ENCODE results near the gene SLC16A3. TPM values are rescaled to one million over a fixed set of nuclear protein-coding genes. Genes with fewer than 3 reads are reported as not detected.
"Not testable (repeated sequence)": the region's sequence is repeated elsewhere in the genome, so short reads cannot be mapped to it uniquely, and the experiment has no call there.

SLC16A3 gene
- total RNA-seq, 2 experiments from 2014 or later: 97.4 to 99.7 TPM

- H3K4me1 Mint-ChIP-seq (ENCODE audit: low read depth): peaks cover 21% of the 10 kb centered on the region
- intact Hi-C loops (cut with micrococcal nuclease): no loop called here
- no peaks in the 10 kb centered on the region for H3K27me3 Mint-ChIP-seq
- H3K27ac Mint-ChIP-seq: peak overlapping the region; percentile 49
- ChIA-PET CTCF (interaction anchor here (2.7 kb wide), 1 partner anchor 12 kb away, joined by 8 read pairs; no protein-coding TSS in a partner anchor), POLR2A (no interaction called here)
- no peaks in the 10 kb centered on the region for H3K9me3 Mint-ChIP-seq
- no peak overlapping the region for H3K4me3 Mint-ChIP-seq
- no peak for DNase-seq
- H3K36me3 Mint-ChIP-seq: peaks cover 69% of the 10 kb centered on the region
Measured at GRCh38 chr17:82247182-82247823, 18.5 kb downstream of the SLC16A3 start.

- Mint-ChIP-seq H3K9me3 (no peaks in the 10 kb centered on the region), H3K27ac (peak overlapping the region; percentile 23), H3K36me3 (peaks cover 70% of the 10 kb centered on the region), H3K4me1 (ENCODE audit: low read depth) (peaks cover 16% of the 10 kb centered on the region), H3K4me3 (no peak overlapping the region), H3K27me3 (no peaks in the 10 kb centered on the region)
- CTCF ChIA-PET: interaction anchor here (2.7 kb wide), 1 partner anchor 12 kb away, joined by 8 read pairs; no protein-coding TSS in a partner anchor
- DNase-seq: no peak
- intact Hi-C loops (cut with micrococcal nuclease): no loop called here
- POLR2A ChIA-PET: no interaction called here
Measured at GRCh38 chr17:82247856-82248671, 19.2 kb downstream of the SLC16A3 start.

GRCh38 chr17:82248815-82249674, 20.2 kb downstream of the SLC16A3 start:
- CTCF ChIA-PET: interaction anchor here (0.9 to 2.7 kb wide), 2 partner anchors 13 kb away, joined by 3 to 8 read pairs; no protein-coding TSS in a partner anchor
- Mint-ChIP-seq H3K4me3 (no peak overlapping the region), H3K36me3 (peaks cover 66% of the 10 kb centered on the region), H3K27ac (peak overlapping the region; percentile 61), H3K9me3 (no peaks in the 10 kb centered on the region), H3K27me3 (no peaks in the 10 kb centered on the region), H3K4me1 (ENCODE audit: low read depth) (peaks cover 16% of the 10 kb centered on the region)
- no peak for DNase-seq
- intact Hi-C loops (cut with micrococcal nuclease): no loop called here
- POLR2A ChIA-PET: no interaction called here

GRCh38 chr17:82249896-82250581, 21.2 kb downstream of the SLC16A3 start:
- intact Hi-C loops (cut with micrococcal nuclease): no loop called here
- Mint-ChIP-seq H3K4me1 (ENCODE audit: low read depth) (peaks cover 11% of the 10 kb centered on the region), H3K9me3 (no peaks in the 10 kb centered on the region), H3K27me3 (no peaks in the 10 kb centered on the region), H3K27ac (no peak overlapping the region), H3K4me3 (no peak overlapping the region), H3K36me3 (peaks cover 57% of the 10 kb centered on the region)
- no peak for DNase-seq
- ChIA-PET POLR2A (no interaction called here), CTCF (interaction anchor here (0.9 to 1.5 kb wide), 2 partner anchors 14 to 15 kb away, joined by 3 to 4 read pairs; no protein-coding TSS in a partner anchor)

GRCh38 chr17:82250868-82251500, 22.1 kb downstream of the SLC16A3 start:
- ChIA-PET POLR2A (no interaction called here), CTCF (interaction anchor here (0.7 to 1.5 kb wide), 2 partner anchors 16 to 71 kb away, joined by 3 to 4 read pairs; no protein-coding TSS in a partner anchor)
- Mint-ChIP-seq H3K27me3 (no peaks in the 10 kb centered on the region), H3K4me1 (ENCODE audit: low read depth) (peaks cover 11% of the 10 kb centered on the region), H3K4me3 (no peak overlapping the region), H3K9me3 (no peaks in the 10 kb centered on the region), H3K36me3 (peaks cover 59% of the 10 kb centered on the region), H3K27ac (no peak overlapping the region)
- DNase-seq: no peak
- intact Hi-C loops (cut with micrococcal nuclease): no loop called here

GRCh38 chr17:82252511-82253178, 23.8 kb downstream of the SLC16A3 start:
- ChIA-PET CTCF (interaction anchor here (1.0 kb wide), 1 partner anchor 9 kb away, joined by 3 read pairs; no protein-coding TSS in a partner anchor), POLR2A (no interaction called here)
- Mint-ChIP-seq H3K36me3 (peaks cover 64% of the 10 kb centered on the region), H3K4me3 (no peak overlapping the region), H3K27ac (no peak overlapping the region), H3K4me1 (ENCODE audit: low read depth) (peaks cover 15% of the 10 kb centered on the region), H3K27me3 (no peaks in the 10 kb centered on the region), H3K9me3 (no peaks in the 10 kb centered on the region)
- intact Hi-C loops (cut with micrococcal nuclease): no loop called here
- no peak for DNase-seq

GRCh38 chr17:82253179-82253544, 24.3 kb downstream of the SLC16A3 start:
- H3K4me3 Mint-ChIP-seq: no peak overlapping the region
- DNase-seq: no peak
- H3K4me1 Mint-ChIP-seq (ENCODE audit: low read depth): peaks cover 14% of the 10 kb centered on the region
- no peak overlapping the region for H3K27ac Mint-ChIP-seq
- H3K36me3 Mint-ChIP-seq: peaks cover 60% of the 10 kb centered on the region
- intact Hi-C loops (cut with micrococcal nuclease): no loop called here
- POLR2A ChIA-PET: no interaction called here
- CTCF ChIA-PET: interaction anchor here (1.0 kb wide), 1 partner anchor 10 kb away, joined by 3 read pairs; no protein-coding TSS in a partner anchor
- H3K27me3 Mint-ChIP-seq: no peaks in the 10 kb centered on the region
- H3K9me3 Mint-ChIP-seq: no peaks in the 10 kb centered on the region

- CTCF ChIA-PET: interaction anchor here (0.6 kb wide), 1 partner anchor 14 kb away, joined by 3 read pairs; no protein-coding TSS in a partner anchor
- peaks cover 19% of the 10 kb centered on the region for H3K4me1 Mint-ChIP-seq (ENCODE audit: low read depth)
- H3K27me3 Mint-ChIP-seq; H3K27ac Mint-ChIP-seq; H3K4me3 Mint-ChIP-seq; H3K9me3 Mint-ChIP-seq; intact Hi-C loops (cut with micrococcal nuclease); DNase-seq: not testable (repeated sequence)
- H3K36me3 Mint-ChIP-seq: peaks cover 57% of the 10 kb centered on the region
- POLR2A ChIA-PET: interaction anchor here (0.8 kb wide), 1 partner anchor 11 kb away, joined by 3 read pairs; no protein-coding TSS in a partner anchor
Measured at GRCh38 chr17:82254096-82254495, 25.3 kb downstream of the SLC16A3 start.

- DNase-seq; H3K9me3 Mint-ChIP-seq; H3K4me3 Mint-ChIP-seq; intact Hi-C loops (cut with micrococcal nuclease); H3K27me3 Mint-ChIP-seq; CTCF ChIA-PET; H3K27ac Mint-ChIP-seq: not testable (repeated sequence)
- POLR2A ChIA-PET: interaction anchor here (0.6 to 1.0 kb wide), 3 partner anchors 12 to 67 kb away, joined by 3 to 5 read pairs (median 3); partner anchors contain the start of gene CSNK1D
- peaks cover 60% of the 10 kb centered on the region for H3K36me3 Mint-ChIP-seq
- H3K4me1 Mint-ChIP-seq (ENCODE audit: low read depth): peaks cover 19% of the 10 kb centered on the region
Measured at GRCh38 chr17:82254746-82255145, 25.9 kb downstream of the SLC16A3 start.

- Mint-ChIP-seq H3K9me3 (no peaks in the 10 kb centered on the region), H3K27ac (peak overlapping the region; percentile 5), H3K36me3 (peaks cover 67% of the 10 kb centered on the region), H3K4me1 (ENCODE audit: low read depth) (peaks cover 20% of the 10 kb centered on the region), H3K27me3 (no peaks in the 10 kb centered on the region), H3K4me3 (no peak overlapping the region)
- ChIA-PET POLR2A (interaction anchor here (0.5 to 1.0 kb wide), 4 partner anchors 18 to 632 kb away, joined by 3 to 5 read pairs (median 3); partner anchors contain the start of gene CSNK1D), CTCF (no interaction called here)
- intact Hi-C loops (cut with micrococcal nuclease): no loop called here
- no peak for DNase-seq
Measured at GRCh38 chr17:82255402-82255972, 26.6 kb downstream of the SLC16A3 start.
